K562 (cell line): ENCODE results near the gene HEMGN. TPM values are rescaled to one million over a fixed set of nuclear protein-coding genes. Genes with fewer than 3 reads are reported as not detected.

Source experiments
- ARHGAP35 ChIP-seq: fragments of 450-650 bp; IDR thresholded peaks from 2 replicates; pipeline ENCODE4 v1.6.1; 2018; ENCODE audit not compliant: partially characterized antibody
- C11orf30 ChIP-seq: fragments of 450-650 bp; IDR thresholded peaks from 2 replicates; pipeline ENCODE4 v1.6.1; 2016; ENCODE audit warnings: low read depth, mild to moderate bottlenecking
- FOXJ3 ChIP-seq: sonication (generic); formaldehyde crosslinking; IDR thresholded peaks from 2 replicates; pipeline ENCODE4 v1.4.0; 2020; ENCODE audit warnings: mild to moderate bottlenecking, missing genetic modification reagents
- FUS ChIP-seq: fragments of 200-400 bp; formaldehyde crosslinking; optimal IDR thresholded peaks from 2 replicates; pipeline ENCODE3; 2017; ENCODE audit warnings: low read depth, low read length
- IFI16 ChIP-seq: fragments of 250-450 bp; sonication (Bioruptor Pico); IDR thresholded peaks from 2 replicates; pipeline ENCODE4 v2.1.2; 2022; ENCODE audit warnings: mild to moderate bottlenecking, inconsistent platforms
- ILK ChIP-seq: fragments of 450-650 bp; IDR thresholded peaks from 2 replicates; pipeline ENCODE4 v1.6.1; 2016; ENCODE audit warnings: missing genetic modification characterization, low read depth, mild to moderate bottlenecking, missing compliant biosample characterization, moderate library complexity, borderline replicate concordance
- MEF2D ChIP-seq: conservative IDR thresholded peaks from 2 replicates; pipeline ENCODE4 v1.6.1; 2016; ENCODE audit warnings: low read depth, missing genetic modification characterization, missing compliant biosample characterization
- NFRKB ChIP-seq: fragments of 450-650 bp; IDR thresholded peaks from 2 replicates; pipeline ENCODE4 v1.6.1; 2016; ENCODE audit warnings: low read depth
- PHTF2 ChIP-seq: fragments of 250-450 bp; sonication (Bioruptor Pico); IDR thresholded peaks from 2 replicates; pipeline ENCODE4 v1.5.0; 2021; ENCODE audit warnings: mild to moderate bottlenecking
- RBM25 ChIP-seq: fragments of 200-400 bp; formaldehyde crosslinking; IDR thresholded peaks from 2 replicates; pipeline ENCODE4 v1.6.1; 2018; ENCODE audit warnings: low read length, low read depth, moderate library complexity; ENCODE audit not compliant: severe bottlenecking
- RREB1 ChIP-seq: fragments of 250-450 bp; sonication (Bioruptor Pico); IDR thresholded peaks from 2 replicates; pipeline ENCODE4 v1.4.0; 2020
- SIN3B ChIP-seq: fragments of 450-650 bp; IDR thresholded peaks from 2 replicates; pipeline ENCODE4 v1.6.1; 2017; ENCODE audit warnings: low read depth, mild to moderate bottlenecking, moderate library complexity
- SMAD2 ChIP-seq: fragments of 150-350 bp; IDR thresholded peaks from 2 replicates; pipeline ENCODE4 v1.6.1; 2014; ENCODE audit warnings: low read depth, mild to moderate bottlenecking, low read length
- TAF7 ChIP-seq: fragments of 450-650 bp; IDR thresholded peaks from 2 replicates; pipeline ENCODE4 v1.6.1; 2016; ENCODE audit warnings: missing genetic modification characterization, missing compliant biosample characterization
- TAF9B ChIP-seq: fragments of 450-650 bp; IDR thresholded peaks from 2 replicates; pipeline ENCODE4 v1.6.1; 2018; ENCODE audit warnings: mild to moderate bottlenecking; ENCODE audit not compliant: partially characterized antibody
- TCF7 ChIP-seq: sonication (generic); IDR thresholded peaks from 2 replicates; pipeline ENCODE4 v1.6.1; 2016; ENCODE audit warnings: antibody characterized with exemption, borderline replicate concordance
- TFAP4 ChIP-seq: sonication (generic); formaldehyde crosslinking; IDR thresholded peaks from 2 replicates; pipeline ENCODE4 v1.8.0; 2022; ENCODE audit warnings: missing genetic modification reagents, mild to moderate bottlenecking, moderate library complexity, borderline replicate concordance
- ZBTB17 ChIP-seq: fragments of 450-650 bp; formaldehyde crosslinking; IDR thresholded peaks from 2 replicates; pipeline ENCODE4 v1.4.0; 2020; ENCODE audit warnings: mild to moderate bottlenecking
- ZBTB33 ChIP-seq: sonication (generic); formaldehyde crosslinking; IDR thresholded peaks from 2 replicates; pipeline ENCODE4 v1.8.1; 2023; ENCODE audit warnings: mild to moderate bottlenecking, missing genetic modification reagents
- ZNF644 ChIP-seq: fragments of 200-800 bp; sonication (Bioruptor generic); IDR thresholded peaks from 2 replicates; pipeline ENCODE4 v1.6.1; 2016; ENCODE audit warnings: low read depth, missing genetic modification characterization, missing compliant biosample characterization
- ZNF785 ChIP-seq: fragments of 250-450 bp; sonication (Bioruptor Pico); IDR thresholded peaks from 2 replicates; pipeline ENCODE4 v1.4.0; 2020; ENCODE audit warnings: mild to moderate bottlenecking
- ZNF79 ChIP-seq: fragments of 250-450 bp; sonication (Bioruptor Pico); IDR thresholded peaks from 2 replicates; pipeline ENCODE4 v1.4.0; 2020; ENCODE audit warnings: low read depth, mild to moderate bottlenecking, moderate library complexity
- polyA plus RNA-seq, 8 experiments: library from polyadenylated mRNA; depleted of rRNA in 4 of 8; stranded (reverse) in 5 of 8; unstranded in 3 of 8; fragments of >200 nt; fragmentation: Nextera tagmentation in 2 of 8; fragmentation: Illumina TruSeq in 1 of 8; extraction: Ambion mirVana in 2 of 8; extraction: Trizol in 1 of 8; gene quantifications; 2 replicates each; pipeline versions ENCODE4 v1.2.1 to v1.2.3, GENCODE V29; 2011 to 2014; ENCODE audit warnings: inconsistent platforms in 1 of 8, missing spikeins in 1 of 8
- total RNA-seq, 7 experiments: library from RNA; depleted of rRNA in 6 of 7; stranded (reverse); fragments of >200 nt in 6 of 7; fragmentation: Illumina TruSeq in 2 of 7; extraction: Trizol in 2 of 7; gene quantifications; 2 replicates each; pipeline versions ENCODE4 v1.2.1 to v1.2.3, GENCODE V29; 2011 to 2021; ENCODE audit warnings: low replicate concordance in 1 of 7

HEMGN gene
- total and polyA plus RNA-seq, 9 of the 15 experiments (the other 6 are each of a cell fraction or from before 2014, with no cell fraction given): 56.3 to 258 (median 137) TPM

DNA sequence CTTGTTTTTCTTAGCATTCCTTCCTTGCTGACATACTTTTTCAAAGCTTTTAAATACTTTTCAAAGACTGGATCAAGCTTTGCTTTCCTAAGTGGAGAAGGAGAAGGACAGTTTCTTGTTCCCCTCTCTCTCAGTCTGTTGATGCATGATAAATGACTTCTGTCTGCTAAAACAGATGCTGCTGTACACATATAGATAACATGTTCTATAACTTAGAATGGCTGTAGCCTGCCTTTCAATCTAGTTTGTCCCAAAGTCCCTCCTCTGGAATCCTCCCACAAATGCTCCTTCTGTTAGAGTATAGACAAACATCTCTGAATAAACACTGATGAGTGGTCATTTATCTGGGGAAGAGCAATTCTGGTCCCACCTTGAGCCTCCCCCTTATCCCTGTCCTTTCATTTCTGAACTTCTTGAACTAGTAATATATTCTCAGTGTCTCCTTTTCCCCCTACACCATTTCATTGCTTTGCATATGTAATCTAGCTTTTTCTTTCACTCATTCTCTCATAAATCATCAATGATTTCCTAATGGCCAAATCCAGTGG is 5.4 kb upstream of the HEMGN start (continued):
- TF ChIP-seq RBM25 (peak; percentile 58), TFAP4 (CRISPR knock-in tag) (no peak), TAF7 (tag) (no peak), ARHGAP35 (no peak), ILK (tag) (no peak), TCF7 (0 out of 2 replicates have a peak, but pooled peaks have one; percentile 35), ZBTB33 (CRISPR knock-in tag) (no peak), RREB1 (CRISPR knock-in tag) (no peak), C11orf30 (peak; percentile 48; the same call in 1 of the 2 replicates), ZBTB17 (no peak), TAF9B (peak; percentile 44), NFRKB (0 out of 2 replicates have a peak, but pooled peaks have one; percentile 12), SMAD2 (no peak), FUS (no peak), ZNF79 (CRISPR knock-in tag) (no peak), FOXJ3 (no peak), SIN3B (no peak), ZNF644 (tag) (0 out of 2 replicates have a peak, but pooled peaks have one; percentile 31), MEF2D (no peak; the same call in 1 of the 2 replicates), ZNF785 (CRISPR knock-in tag) (no peak), PHTF2 (CRISPR knock-in tag) (no peak), IFI16 (CRISPR knock-in tag) (no peak)
